GM18861 (cell line): Measurements from ENCODE around the gene AKNAD1.
"Not testable (repeated sequence)": the region's sequence is repeated elsewhere in the genome, so short reads cannot be mapped to it uniquely, and the experiment has no call there.

Source experiments
- ATAC-seq: cut with Tn5 transposase; IDR thresholded peaks from one replicate; pipeline ENCODE4 v1.9.1; 2021; ENCODE audit not compliant: unreplicated experiment

AKNAD1 gene, protein sequence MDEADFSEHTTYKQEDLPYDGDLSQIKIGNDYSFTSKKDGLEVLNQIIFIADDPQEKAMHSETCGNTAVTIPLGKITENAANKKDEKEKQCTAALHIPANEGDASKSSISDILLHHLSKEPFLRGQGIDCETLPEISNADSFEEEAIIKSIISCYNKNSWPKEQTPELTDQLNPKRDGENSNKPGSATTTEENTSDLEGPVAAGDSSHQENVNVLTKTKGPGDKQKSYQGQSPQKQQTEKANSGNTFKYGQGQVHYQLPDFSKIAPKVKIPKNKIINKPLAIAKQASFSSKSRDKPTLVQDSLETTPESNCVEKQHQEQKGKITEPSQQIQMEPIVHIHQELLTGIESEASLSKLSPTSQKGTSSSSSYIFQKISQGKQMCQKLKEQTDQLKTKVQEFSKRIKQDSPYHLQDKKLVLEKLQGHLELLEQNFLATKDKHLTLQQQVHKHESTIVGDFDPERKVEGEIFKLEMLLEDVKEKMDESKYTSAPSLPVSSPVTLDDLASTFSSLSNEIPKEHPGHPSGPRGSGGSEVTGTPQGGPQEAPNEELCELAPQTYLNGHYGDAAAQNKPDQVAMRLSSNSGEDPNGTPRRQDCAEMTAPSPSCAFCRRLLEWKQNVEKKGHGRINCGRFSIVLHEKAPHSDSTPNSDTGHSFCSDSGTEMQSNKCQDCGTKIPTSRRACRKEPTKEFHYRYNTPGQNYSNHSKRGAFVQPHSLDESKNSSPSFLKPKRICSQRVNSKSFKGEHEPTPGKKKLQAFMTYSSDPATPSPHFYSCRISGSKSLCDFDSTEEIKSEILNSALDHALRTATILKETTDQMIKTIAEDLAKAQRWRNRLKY

DNA sequence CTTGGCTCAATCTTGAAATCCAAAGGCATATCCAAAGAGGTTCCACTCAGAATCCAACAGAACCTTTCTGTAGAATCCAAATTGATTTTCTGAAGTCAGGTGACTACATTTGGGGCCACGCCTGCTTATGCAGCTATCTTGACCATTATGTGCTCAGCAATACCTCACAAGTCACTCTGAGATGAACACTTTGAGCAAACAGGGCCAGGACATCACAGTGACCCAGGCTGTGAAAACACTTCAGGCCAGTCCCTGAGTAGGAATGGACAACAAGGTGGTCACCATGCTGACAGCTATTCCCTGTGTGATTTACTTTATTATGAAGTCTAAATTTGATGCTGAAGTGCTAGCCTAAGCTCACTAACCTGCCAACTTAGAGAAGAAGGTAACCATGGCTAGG, at the start of gene AKNAD1:
TSS of gene AKNAD1 (minus strand) at position 101 of the 400 bp plus-strand sequence. CDS start 4,430 bp downstream, outside the sequence.
- no peak for ATAC-seq

GRCh38 chr1:108901106-108901505, 44.2 kb upstream of the AKNAD1 start:
- ATAC-seq = no peak

- ATAC-seq = peak; percentile 72
These were observed 41.2 kb upstream of the AKNAD1 start for GRCh38 chr1:108897865-108898720.

- no peak for ATAC-seq
These were observed 39.6 kb upstream of the AKNAD1 start for GRCh38 chr1:108896146-108897145.

DNA sequence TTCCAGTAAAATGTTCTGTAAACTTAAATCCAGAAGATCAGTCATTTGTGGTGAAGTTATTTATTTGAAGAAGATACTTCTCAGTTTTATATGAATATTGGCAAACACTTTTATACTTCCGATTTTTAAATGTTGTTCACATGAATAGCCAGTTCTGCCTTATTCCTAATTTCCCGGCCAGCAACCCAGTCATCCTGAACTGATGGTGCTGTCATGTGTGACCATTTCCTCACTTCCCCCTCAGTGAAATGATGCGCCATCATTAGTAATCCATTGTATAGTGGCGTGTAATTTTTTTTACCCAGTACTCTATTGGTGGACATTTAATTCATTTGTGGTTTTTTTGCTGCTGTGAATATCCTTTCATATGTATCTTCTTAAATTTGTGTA, 36.2 kb upstream of the AKNAD1 start:
- ATAC-seq = no peak

- no peak for ATAC-seq
These were observed 35.7 kb upstream of the AKNAD1 start for GRCh38 chr1:108892356-108893140.

DNA sequence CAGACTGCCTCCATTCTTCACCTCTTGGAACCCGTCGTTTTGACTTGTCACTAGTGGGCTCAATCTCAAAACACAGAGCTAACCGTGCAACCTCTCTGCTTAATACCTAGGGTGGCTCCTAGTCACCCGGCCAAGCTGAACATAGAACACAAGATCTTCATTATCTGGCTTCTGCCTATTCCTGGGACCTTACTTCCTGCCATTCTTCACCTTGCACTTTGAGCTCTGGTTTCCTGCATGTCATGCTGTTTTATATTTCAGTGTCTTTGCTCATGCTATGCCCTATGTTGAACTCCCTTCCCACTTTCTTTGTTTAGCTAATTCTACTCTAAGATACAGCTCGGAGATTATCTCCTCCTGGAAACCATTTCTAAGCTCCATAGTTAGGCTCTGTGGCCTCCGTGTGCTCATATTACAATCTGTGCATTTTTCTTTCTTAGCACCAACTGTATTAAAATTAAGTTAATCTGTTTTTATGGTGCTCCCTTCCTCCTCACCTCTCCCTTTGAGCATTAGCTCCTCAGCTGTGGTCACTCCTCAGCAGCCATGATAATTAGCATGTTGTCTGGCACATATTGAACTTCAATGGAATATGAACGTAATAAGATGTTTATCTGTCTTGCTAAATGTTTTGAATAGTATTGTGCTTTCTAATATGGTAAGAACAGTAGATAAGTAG, 33.0 kb upstream of the AKNAD1 start:
- ATAC-seq = no peak

DNA sequence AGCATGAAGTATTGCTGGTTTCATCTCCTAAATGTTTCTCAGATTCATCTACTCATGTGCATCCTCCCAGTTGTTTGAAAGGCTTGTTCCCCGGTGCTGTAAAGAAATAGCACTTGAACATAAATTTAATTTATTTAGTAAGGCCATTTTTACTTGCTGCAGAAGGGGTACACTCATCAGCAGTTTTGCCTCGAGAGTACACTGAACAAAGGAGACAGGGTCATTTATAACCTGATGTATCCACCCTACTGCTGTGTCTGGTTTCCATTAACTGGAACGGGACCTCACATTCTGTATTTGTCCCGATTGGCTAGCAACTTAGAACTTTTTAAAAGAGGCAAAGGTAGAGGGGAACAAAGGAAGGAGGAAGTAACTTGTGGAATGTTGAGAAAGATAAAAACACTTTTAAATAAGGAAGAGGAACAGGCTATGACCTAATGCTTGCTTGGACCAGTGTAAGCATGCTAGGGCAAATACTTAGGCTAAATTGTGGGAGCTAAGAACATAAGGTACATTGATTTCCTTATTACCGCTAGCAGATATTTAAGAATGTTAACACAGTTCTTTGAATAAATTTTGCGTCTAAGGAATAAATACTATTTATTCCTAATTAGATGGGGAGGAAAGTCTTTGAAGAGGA, 32.2 kb upstream of the AKNAD1 start:
- ATAC-seq = not testable (repeated sequence)

- ATAC-seq = no peak
These were observed 29.4 kb upstream of the AKNAD1 start for GRCh38 chr1:108886292-108886691.

DNA sequence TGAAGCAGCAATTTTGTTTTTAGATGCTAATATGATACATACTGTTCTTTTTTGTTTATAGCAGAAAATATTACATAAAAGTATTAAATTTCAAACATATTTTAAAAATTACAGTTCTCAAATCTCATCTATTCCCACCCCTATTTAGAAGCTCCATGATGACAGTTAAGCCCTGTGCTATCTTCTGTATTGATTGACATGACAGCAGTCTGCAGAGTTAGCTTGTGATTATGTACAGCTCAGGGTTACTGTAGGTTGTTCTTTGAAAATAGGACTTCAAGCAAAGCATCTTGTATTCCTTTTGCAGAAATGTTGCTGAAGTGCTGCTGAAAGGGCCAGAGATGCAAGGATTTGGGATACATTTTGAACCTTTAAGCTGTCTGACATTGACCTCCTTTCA, 28.1 kb upstream of the AKNAD1 start:
- no peak for ATAC-seq

DNA sequence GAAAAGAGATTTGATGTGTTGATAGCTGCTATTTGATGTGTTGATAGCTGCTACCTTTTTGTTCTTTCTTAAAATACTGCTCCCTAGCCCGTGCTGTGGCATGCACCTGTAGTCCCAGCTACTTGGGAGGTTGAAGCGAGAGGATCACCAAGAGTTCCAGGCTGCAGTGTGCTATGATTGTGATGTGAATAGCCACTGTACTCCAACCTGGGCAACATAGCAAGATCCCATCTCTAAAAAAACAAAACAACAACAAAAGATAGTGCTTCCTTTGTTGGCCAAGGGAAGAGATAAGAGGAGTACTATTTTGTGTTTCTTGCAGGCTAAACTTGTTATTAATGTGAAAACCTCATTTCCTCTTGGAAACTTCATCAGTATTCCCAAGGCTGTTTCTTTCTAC, 25.9 kb upstream of the AKNAD1 start:
- no peak for ATAC-seq

DNA sequence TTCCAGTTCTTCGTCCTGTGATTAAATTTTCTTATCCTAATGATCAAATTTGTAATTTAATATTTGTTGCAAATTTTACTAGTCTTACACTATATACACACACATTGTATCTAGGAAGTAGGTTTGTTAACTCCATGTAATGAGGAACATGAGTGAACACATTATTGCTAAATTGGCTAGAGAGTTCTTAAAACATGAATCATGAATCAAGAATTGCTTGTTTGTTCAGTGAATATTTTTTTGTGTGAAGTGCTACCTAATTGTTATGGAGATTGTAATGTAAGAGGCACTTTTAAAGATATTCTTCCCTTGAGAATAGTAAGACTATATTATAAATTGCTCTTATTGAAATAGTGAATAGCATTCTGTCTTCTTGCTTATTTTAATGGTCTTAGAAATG, 24.5 kb upstream of the AKNAD1 start:
- no peak for ATAC-seq

- no peak for ATAC-seq
These were observed 24.0 kb upstream of the AKNAD1 start for GRCh38 chr1:108880850-108881249.

- ATAC-seq = no peak
These were observed 21.8 kb upstream of the AKNAD1 start for GRCh38 chr1:108878678-108879077.

DNA sequence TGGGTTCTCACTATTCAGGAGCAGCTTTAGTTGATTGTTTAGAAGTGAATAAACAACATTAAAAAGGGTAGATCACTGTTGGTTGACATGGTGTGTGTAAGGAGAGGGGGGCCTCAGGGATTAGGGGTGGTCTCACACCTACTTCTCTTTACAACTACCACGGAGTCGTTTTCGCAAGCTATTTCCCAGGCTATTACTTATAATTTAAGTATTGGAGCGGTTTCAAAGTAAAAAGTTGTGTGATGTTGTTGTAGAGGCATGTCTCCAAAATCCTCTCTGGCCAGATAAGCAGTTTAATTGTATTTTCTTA, 21.2 kb upstream of the AKNAD1 start:
- no peak for ATAC-seq

DNA sequence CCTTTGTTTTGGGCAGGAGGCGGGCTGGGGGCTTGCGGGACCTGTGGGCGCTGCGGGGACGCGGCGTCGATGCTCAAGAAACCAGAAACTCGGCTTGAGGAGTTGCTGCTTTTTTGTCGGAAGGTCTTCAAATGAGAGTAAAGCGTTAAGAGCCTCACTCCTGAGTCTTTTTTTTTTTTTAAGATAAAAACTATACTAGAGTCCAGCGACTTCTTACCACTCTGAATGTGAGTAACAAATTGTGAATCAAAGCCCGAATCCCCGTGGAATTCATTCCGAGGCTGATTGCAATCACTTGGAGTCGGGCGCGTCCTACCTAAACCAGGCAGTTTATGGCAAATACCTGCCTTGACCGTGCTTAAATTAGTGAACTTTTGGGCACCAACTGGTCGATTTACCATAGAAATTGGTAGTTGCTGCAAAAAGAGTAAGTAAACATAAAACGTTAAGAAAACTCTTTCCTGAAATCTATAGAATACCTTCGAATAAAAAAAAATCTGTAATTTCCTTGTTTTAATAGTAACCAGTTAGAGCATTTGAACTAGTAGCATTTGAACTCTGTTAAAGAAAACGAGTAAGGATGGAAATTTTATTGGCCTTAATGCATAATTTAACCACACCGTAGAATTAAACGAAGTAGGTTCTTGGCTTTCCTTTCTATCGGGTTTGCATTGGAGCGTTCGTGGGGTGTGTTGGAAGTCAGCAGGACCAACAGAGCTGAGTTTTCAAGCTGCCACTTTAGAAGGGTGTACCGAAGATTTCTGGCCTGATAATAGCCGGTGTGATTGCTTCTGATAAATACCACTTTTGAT, 20.7 kb upstream of the AKNAD1 start:
- no peak for ATAC-seq

DNA sequence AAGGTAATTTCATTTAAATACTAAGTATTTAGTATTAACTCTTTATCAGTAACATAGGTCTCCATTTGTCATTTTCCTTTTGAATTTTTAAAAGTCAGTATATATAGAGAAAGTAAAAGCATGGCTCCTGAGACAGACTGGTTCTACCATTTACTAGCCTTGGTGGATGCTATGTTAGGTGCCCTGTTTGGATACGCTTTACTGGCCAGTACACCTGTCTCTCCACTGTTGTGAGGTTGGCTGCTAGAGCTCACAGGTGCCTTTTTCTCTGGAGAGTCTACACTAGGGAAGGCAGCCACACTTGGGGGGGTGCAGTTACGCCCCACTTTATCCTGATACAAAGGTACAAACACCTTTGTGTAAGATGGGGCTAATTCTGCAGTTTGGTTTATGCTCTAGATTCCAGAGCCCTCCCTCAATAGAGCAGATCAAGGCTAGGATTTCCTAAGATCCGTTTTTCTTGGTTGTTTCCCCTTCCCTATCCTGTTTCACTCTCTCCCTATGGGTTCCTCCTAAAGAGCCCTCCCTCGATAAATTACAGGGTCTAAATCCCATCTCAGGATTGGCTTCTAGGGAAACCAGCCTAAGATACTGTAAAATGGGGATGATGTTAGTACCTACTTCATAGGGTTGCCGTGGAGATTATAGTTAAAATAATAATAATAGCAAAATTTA, 14.3 kb upstream of the AKNAD1 start:
- no peak for ATAC-seq
